GM13976 (cell line): ENCODE results near the gene CBX6.

Source experiments
- DNase-seq: peaks from one replicate; pipeline ENCODE4 v3.0.0; 2012; ENCODE audit warnings: low spot score
- CTCF ChIP-seq: IDR thresholded peaks from 2 replicates; pipeline ENCODE4 v1.5.1; 2012; ENCODE audit warnings: borderline replicate concordance, mild to moderate bottlenecking; ENCODE audit not compliant: insufficient read depth; ENCODE audit errors: extremely low read depth, missing control alignments, control extremely low read depth
- in situ Hi-C: fragments of 300-500 bp; cut with MboI; formaldehyde crosslinking; loops from one replicate; pipeline ENCODE4 v1.12.0; 2022; ENCODE audit warnings: low sequenced_read_pairs, mixed read lengths, inconsistent platforms; ENCODE audit not compliant: unreplicated experiment

CBX6 gene

GRCh38 chr22:38881997-38882879, 10.2 kb upstream of the CBX6 start:
- no peak for DNase-seq
- in situ Hi-C loops, result no loop called here
- no peak for TF ChIP-seq CTCF

GRCh38 chr22:38881464-38881871, 9.5 kb upstream of the CBX6 start:
- no peak for TF ChIP-seq CTCF
- no peak for DNase-seq
- in situ Hi-C loops, result no loop called here

GRCh38 chr22:38879961-38880360, 7.9 kb upstream of the CBX6 start:
- DNase-seq, result no peak
- in situ Hi-C loops, result loop anchor here (10.0 kb wide), 2 partner anchors 115 to 245 kb away; no protein-coding TSS in a partner anchor
- TF ChIP-seq CTCF, result no peak

- no peak for TF ChIP-seq CTCF
- in situ Hi-C loops, result loop anchor here (10.0 kb wide), 2 partner anchors 116 to 246 kb away; no protein-coding TSS in a partner anchor
- no peak for DNase-seq
Measured at GRCh38 chr22:38879108-38879729, 7.2 kb upstream of the CBX6 start.

- no peak for DNase-seq
- in situ Hi-C loops, result loop anchor here (10.0 kb wide), 2 partner anchors 117 to 247 kb away; no protein-coding TSS in a partner anchor
- TF ChIP-seq CTCF, result no peak
Measured at GRCh38 chr22:38878001-38878400, 6.0 kb upstream of the CBX6 start.

GRCh38 chr22:38874529-38875222, 2.7 kb upstream of the CBX6 start:
- in situ Hi-C loops, result loop anchor here (10.0 kb wide), 2 partner anchors 120 to 250 kb away; no protein-coding TSS in a partner anchor
- no peak for TF ChIP-seq CTCF
- peak; percentile 5 for DNase-seq
